Heart left ventricle (tissue), 16 donors: ENCODE data around the gene TMEM131L. TPM values are rescaled to one million over a fixed set of nuclear protein-coding genes. Genes with fewer than 3 reads are reported as not detected.

Experiments
- ATAC-seq, 4 donors: fragments of 200-7000 bp; cut with Tn5 transposase; one replicate each; pipeline ENCODE4 v1.9.1; 2020 to 2022; ENCODE audit warnings: moderate library complexity in 4 of 4, mild to moderate bottlenecking in 3 of 4, moderate number of reproducible peaks in 1 of 4
- DNase-seq, 5 donors: peaks; one replicate each; pipeline ENCODE4 v3.0.0-alpha.2; 2020
- H3K27ac ChIP-seq, 12 donors: fragments of 200-600 bp; sonication (generic) in 4 of 12; one replicate each; pipeline versions ENCODE4 v1.5.0 to v1.8.0; 2016 to 2022; ENCODE audit warnings: mild to moderate bottlenecking in 2 of 12
- H3K27me3 ChIP-seq, 9 donors: fragments of 200-600 bp; sonication (generic) in 2 of 9; one replicate each; pipeline versions ENCODE4 v1.5.1 to v1.8.0; 2016 to 2022; ENCODE audit warnings: mild to moderate bottlenecking in 3 of 9
- H3K36me3 ChIP-seq, 9 donors: fragments of 200-600 bp; sonication (generic) in 2 of 9; one replicate each; pipeline versions ENCODE4 v1.5.0 to v1.8.0; 2018 to 2022; ENCODE audit warnings: mild to moderate bottlenecking in 2 of 9
- H3K4me1 ChIP-seq, 12 donors: fragments of 200-600 bp; sonication (generic) in 4 of 12; one replicate each; pipeline versions ENCODE4 v1.5.0 to v1.8.0; 2016 to 2022; ENCODE audit warnings: mild to moderate bottlenecking in 3 of 12
- H3K4me3 ChIP-seq, 12 donors: fragments of 200-600 bp; sonication (generic) in 4 of 12; one replicate each; pipeline versions ENCODE4 v1.5.0 to v1.8.0; 2017 to 2022; ENCODE audit warnings: mild to moderate bottlenecking in 9 of 12, moderate library complexity in 4 of 12
- H3K9me3 ChIP-seq, 12 donors: fragments of 200-600 bp; sonication (generic) in 4 of 12; one replicate each; pipeline versions ENCODE4 v1.5.0 to v1.8.0; 2016 to 2022; ENCODE audit warnings: mild to moderate bottlenecking in 1 of 12
- POLR2A ChIP-seq, 2 donors: fragments of 450-650 bp; IDR thresholded peaks; one replicate each; pipeline ENCODE4 v1.6.1; 2017; ENCODE audit warnings: antibody characterized with exemption in 2 of 2, mild to moderate bottlenecking in 2 of 2, moderate library complexity in 2 of 2
- WGBS, 4 donors: extraction: QIAGEN DNeasy Blood & Tissue Kit in 2 of 4; methylation state at CpG; one replicate each; pipeline versions ENCODE4 v1.1.5 to v1.1.7; 2013 to 2018; 5-methylcytosine and 5-hydroxymethylcytosine counted together
- intact Hi-C, 10 donors: fragments of 100-400 bp; cut with DNase I; formaldehyde crosslinking; loops; one replicate each; pipeline versions ENCODE4 v1.11.1 to v1.14.2; 2022
- polyA plus RNA-seq, 2 donors: library from polyadenylated mRNA; stranded (reverse); fragments of 200-250 nt; gene quantifications; one replicate each; pipeline ENCODE4 v1.2.3, GENCODE V29; 2013
- total RNA-seq, 9 donors: library from RNA; depleted of rRNA in 2 of 9; stranded (reverse); fragments of >200 nt in 2 of 9; fragmentation: NEBNext Ultra II Directional in 3 of 9; extraction: Animal tissue kit (Norgen Biotek cat#: 25700) in 3 of 9; gene quantifications; one replicate each; pipeline versions ENCODE4 v1.1.0 to v1.2.4, GENCODE V29; 2016 to 2023
- TF ChIP-seq, protein P1 (sequence below), 12 donors: fragments of 200-600 bp; sonication (generic) in 4 of 12; IDR thresholded peaks; one replicate each; pipeline versions ENCODE4 v1.5.0 to v1.8.0; 2018 to 2022; ENCODE audit warnings: antibody characterized with exemption in 12 of 12, mild to moderate bottlenecking in 5 of 12
- donor health status: ischemic (EF 13 %, LVEDD 7.1; RV severe dilation, severe dysfunction).
- donor health status: healthy with polysubstance abuse.
- donor health status: DM: no; HTN: yes; CAD: no.
- donor health status: DM: no; HTN: no; CAD: no.
- donor health status: ischemic (EF 25% LVEDD 6.9; RV normal size, moderate dysfunction).
- donor health status: ischemic (EF 25% LVEDD 5.7; RV mildly dilated, moderate dysfunction).
- donor health status: healthy.
- donor health status: DM: yes; HTN: yes; CAD: no.
- donor health status: ischemic (EF 35%, LVEDD 5.7; RV mildly dilated, moderate dysfunction).
- donor health status: nonischemic (EF 11% LVEDD 7.7; RV severe dilation, severe dysfunction).
- donor health status: DM: yes; HTN: yes; CAD: no.
- donor health status: PGD.
- donor health status: ischemic (EF 29% LVEDD 5.4; RV normal size, mild dysfunction).
- donor health status: nonischemic (EF 23%, LVEDD 6.1; RV moderate dilation, normal function).

Gene TMEM131L
- total and polyA plus RNA-seq, 11 donors, result 3.8 to 22.2 (median 19.6) TPM

DNA sequence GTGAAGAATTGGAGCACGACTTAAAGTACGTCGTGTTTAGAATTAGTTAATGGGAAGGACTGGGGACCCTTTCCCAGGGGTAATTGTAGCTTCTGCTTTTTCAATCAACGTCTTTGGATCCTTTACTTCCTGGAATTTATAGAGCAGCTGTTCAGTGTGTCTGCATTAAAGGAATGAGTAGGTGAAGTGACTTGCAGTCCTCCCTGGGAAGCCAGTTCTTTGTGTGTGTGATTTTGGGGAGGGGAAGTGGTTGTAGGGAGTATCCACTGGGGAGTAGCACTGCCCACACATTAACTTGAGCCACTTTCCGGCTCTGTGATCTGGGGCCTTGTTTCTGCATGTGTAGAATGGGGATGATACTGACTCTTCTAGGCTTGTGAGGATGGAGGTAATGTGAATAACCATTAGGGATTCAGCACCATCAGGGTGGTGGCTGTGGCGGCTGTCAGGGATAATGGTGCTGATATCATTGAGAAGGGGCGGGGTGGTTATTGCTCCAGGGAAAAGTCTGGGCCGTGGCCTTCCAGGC is 54.7 kb downstream of the TMEM131L start:
- no peak overlapping the region for H3K4me3 ChIP-seq
- TF ChIP-seq, protein P1, sequence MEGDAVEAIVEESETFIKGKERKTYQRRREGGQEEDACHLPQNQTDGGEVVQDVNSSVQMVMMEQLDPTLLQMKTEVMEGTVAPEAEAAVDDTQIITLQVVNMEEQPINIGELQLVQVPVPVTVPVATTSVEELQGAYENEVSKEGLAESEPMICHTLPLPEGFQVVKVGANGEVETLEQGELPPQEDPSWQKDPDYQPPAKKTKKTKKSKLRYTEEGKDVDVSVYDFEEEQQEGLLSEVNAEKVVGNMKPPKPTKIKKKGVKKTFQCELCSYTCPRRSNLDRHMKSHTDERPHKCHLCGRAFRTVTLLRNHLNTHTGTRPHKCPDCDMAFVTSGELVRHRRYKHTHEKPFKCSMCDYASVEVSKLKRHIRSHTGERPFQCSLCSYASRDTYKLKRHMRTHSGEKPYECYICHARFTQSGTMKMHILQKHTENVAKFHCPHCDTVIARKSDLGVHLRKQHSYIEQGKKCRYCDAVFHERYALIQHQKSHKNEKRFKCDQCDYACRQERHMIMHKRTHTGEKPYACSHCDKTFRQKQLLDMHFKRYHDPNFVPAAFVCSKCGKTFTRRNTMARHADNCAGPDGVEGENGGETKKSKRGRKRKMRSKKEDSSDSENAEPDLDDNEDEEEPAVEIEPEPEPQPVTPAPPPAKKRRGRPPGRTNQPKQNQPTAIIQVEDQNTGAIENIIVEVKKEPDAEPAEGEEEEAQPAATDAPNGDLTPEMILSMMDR (IDR thresholded peaks at IDR 0.05), result no peak
- TF ChIP-seq POLR2A (IDR thresholded peaks at IDR 0.05), result no peak
- no peaks in the 10 kb centered on the region for H3K9me3 ChIP-seq
- 46 to 60% (median 52%) methylated on average over 8 of the region's 8 CpGs for WGBS, 4 donors
- intact Hi-C loops, result loop anchor here in 1 of 10 donors (5.0 kb wide), 1 partner anchor 34 kb away; no protein-coding TSS in a partner anchor
- peaks cover 0 to 85% (median 52%) of the 10 kb centered on the region in 12 donors for H3K4me1 ChIP-seq
- H3K27me3 ChIP-seq, result no peaks in the 10 kb centered on the region
- peak overlapping the region in 2 of 12 donors; percentile 4 to 49 for H3K27ac ChIP-seq
- ATAC-seq (peak in 2 of 4 donors; percentile 8 to 40), DNase-seq (no peak)
- H3K36me3 ChIP-seq, result no peaks in the 10 kb centered on the region

DNA sequence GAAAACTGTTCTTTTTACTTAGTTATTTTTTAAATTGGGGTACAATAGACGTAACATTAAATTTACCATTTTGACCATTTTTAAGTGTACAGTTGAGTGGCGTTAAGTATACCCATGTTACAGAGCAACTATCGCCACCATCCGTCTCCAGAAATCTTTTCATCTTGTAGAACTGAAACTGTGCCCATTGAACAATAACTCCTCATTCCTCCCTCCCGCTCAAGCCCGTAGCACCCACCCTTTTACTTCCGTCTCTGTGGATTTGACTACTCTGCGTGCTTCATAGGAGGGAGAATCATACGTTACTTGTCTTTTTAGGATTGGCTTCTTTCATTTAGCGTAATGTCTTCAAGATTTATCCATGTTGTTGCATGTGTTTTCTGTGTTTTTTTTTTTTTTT is 55.3 kb downstream of the TMEM131L start:
- Histone ChIP-seq H3K36me3 (no peaks in the 10 kb centered on the region), H3K4me1 (peaks cover 0 to 85% (median 52%) of the 10 kb centered on the region in 12 donors), H3K4me3 (no peak overlapping the region), H3K27me3 (no peaks in the 10 kb centered on the region), H3K9me3 (no peaks in the 10 kb centered on the region), H3K27ac (peak overlapping the region in 2 of 12 donors; percentile 4 to 74)
- 84 to 95% (median 95%) methylated on average over 10 of the region's 10 CpGs for WGBS, 4 donors
- ATAC-seq, result no peak
- TF ChIP-seq POLR2A (IDR thresholded peaks at IDR 0.05), result no peak
- TF ChIP-seq, protein P1 (IDR thresholded peaks at IDR 0.05), result no peak
- DNase-seq, result no peak
- intact Hi-C loops, result loop anchor here in 1 of 10 donors (5.0 kb wide), 1 partner anchor 34 kb away; no protein-coding TSS in a partner anchor

DNA sequence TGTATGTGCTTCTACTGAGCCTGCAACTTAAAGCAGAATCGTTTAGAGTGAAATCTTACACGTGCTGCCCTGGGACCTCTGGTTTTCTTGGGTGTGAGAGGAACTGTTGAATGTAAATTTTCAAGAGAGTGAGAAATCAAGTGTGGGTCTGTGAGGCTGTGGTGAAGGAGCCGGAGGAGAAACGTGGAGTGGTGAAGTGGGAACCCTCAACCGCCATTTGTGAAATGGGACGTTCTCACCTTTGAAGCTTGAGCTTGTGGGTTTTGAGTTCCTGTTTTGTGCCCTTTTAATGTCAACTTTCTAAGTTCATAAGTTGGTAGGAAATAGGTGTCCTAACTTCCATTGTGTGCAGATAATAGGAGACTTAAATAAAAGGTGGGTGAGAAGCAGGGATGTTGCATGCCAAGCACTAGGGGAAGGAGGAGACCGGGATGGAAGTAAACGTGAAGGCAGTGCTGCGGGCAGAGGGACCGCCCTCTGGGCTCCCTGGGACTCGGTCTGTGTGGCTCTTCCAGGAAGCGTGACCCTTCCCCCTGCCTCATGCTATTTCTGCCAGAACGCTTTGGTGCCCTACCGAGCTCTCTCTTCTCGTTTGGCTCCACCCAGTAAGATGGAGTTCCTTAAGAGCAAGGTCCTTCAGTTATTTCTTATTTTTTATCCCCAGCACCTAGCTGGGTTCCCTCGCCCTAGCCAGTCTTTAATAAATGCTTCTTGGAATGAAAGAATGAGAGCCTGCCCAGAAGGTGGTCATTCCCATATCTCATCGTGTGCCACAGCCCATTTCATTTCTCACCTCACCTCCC is 56.0 kb downstream of the TMEM131L start:
- H3K36me3 ChIP-seq, result no peaks in the 10 kb centered on the region
- peaks cover 0 to 92% (median 52%) of the 10 kb centered on the region in 12 donors for H3K4me1 ChIP-seq
- no peak for ATAC-seq
- H3K27ac ChIP-seq, result peak overlapping the region in 1 of 12 donors; percentile 74
- no peak for DNase-seq
- H3K9me3 ChIP-seq, result no peaks in the 10 kb centered on the region
- intact Hi-C loops, result loop anchor here in 1 of 10 donors (5.0 kb wide), 1 partner anchor 35 kb away; no protein-coding TSS in a partner anchor
- peak overlapping the region in 1 of 12 donors; percentile 9 for H3K4me3 ChIP-seq
- WGBS, 4 donors, result 83 to 93% (median 88%) methylated on average over 17 of the region's 17 CpGs
- TF ChIP-seq POLR2A (IDR thresholded peaks at IDR 0.05), result no peak
- TF ChIP-seq, protein P1 (IDR thresholded peaks at IDR 0.05), result no peak
- no peaks in the 10 kb centered on the region for H3K27me3 ChIP-seq

DNA sequence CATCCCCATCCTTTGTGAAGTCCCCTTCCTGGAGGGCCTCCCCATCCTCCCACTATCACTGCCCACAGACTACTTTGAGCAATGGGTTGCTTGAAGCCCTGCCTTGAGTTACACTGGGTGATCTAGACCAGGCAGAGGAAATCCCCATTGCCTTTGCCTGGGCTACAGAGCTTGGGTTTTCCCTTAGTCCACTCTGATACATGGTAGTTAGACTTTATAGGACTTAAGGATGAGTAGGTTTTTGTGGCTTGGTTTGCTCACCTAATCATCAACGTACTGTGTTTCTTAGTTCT is 56.6 kb downstream of the TMEM131L start:
- Histone ChIP-seq H3K27me3 (no peaks in the 10 kb centered on the region), H3K9me3 (no peaks in the 10 kb centered on the region), H3K4me3 (peak overlapping the region in 1 of 12 donors; percentile 9), H3K4me1 (peaks cover 0 to 93% (median 49%) of the 10 kb centered on the region in 12 donors), H3K36me3 (no peaks in the 10 kb centered on the region), H3K27ac (peak overlapping the region in 1 of 12 donors; percentile 74)
- intact Hi-C loops, result loop anchor here in 1 of 10 donors (5.0 kb wide), 1 partner anchor 35 kb away; no protein-coding TSS in a partner anchor
- WGBS, 4 donors, result 82 to 95% (median 91%) methylated on average over 1 of the region's 1 CpG
- DNase-seq, result no peak
- no peak for ATAC-seq
- no peak for TF ChIP-seq POLR2A (IDR thresholded peaks at IDR 0.05)
- TF ChIP-seq, protein P1 (IDR thresholded peaks at IDR 0.05), result no peak
